Bronchial epithelial cell (primary cell): ENCODE data around the gene LRRC15. TPM values are rescaled to one million over a fixed set of nuclear protein-coding genes. Genes with fewer than 3 reads are reported as not detected.

Source experiments
- DNase-seq: peaks from one replicate; pipeline ENCODE4 v3.0.0-alpha.2; 2010; ENCODE audit warnings: low read depth
- FAIRE-seq: peaks from 2 replicates; lab custom pipeline; 2011; peaks lifted over from hg19 to GRCh38; lab: Jason Lieb, UNC
- H3K27me3 ChIP-seq: 2 replicates; pipeline ENCODE4 v1.5.1; 2011; ENCODE audit warnings: low read length; ENCODE audit not compliant: control insufficient read depth, insufficient read depth
- H3K36me3 ChIP-seq: 2 replicates; pipeline ENCODE4 v1.5.1; 2011; ENCODE audit warnings: low read length; ENCODE audit not compliant: control insufficient read depth, insufficient read depth
- H3K4me3 ChIP-seq: 2 replicates; pipeline ENCODE4 v1.5.1; 2011; ENCODE audit warnings: mild to moderate bottlenecking, low read depth, low read length, control low read depth
- CTCF ChIP-seq: IDR thresholded peaks from 2 replicates; pipeline ENCODE4 v1.5.1; 2011; ENCODE audit warnings: mild to moderate bottlenecking, moderate library complexity, low read length, control low read depth, inconsistent platforms; ENCODE audit not compliant: insufficient read depth, severe bottlenecking
- total RNA-seq: library from RNA; depleted of rRNA; stranded (reverse); fragments of >200 nt; gene quantifications from 2 replicates; pipeline ENCODE4 v1.2.1, GENCODE V29; 2014

LRRC15 gene
- total RNA-seq, 1 donor from 2014 or later, result not detected

- peak; percentile 6 for DNase-seq
- no peak for TF ChIP-seq CTCF
- no peak for FAIRE-seq
- H3K27me3 ChIP-seq, result peaks cover 5% of the 10 kb centered on the region
- H3K36me3 ChIP-seq, result no peaks in the 10 kb centered on the region
- H3K4me3 ChIP-seq, result no peak overlapping the region
Observed at GRCh38 chr3:194381460-194381875, 11.9 kb upstream of the LRRC15 start.

GRCh38 chr3:194380326-194380725 is 10.8 kb upstream of the LRRC15 start:
- DNase-seq (no peak), FAIRE-seq (no peak)
- H3K4me3 ChIP-seq, result no peak overlapping the region
- H3K36me3 ChIP-seq, result no peaks in the 10 kb centered on the region
- TF ChIP-seq CTCF, result no peak
- no peaks in the 10 kb centered on the region for H3K27me3 ChIP-seq

GRCh38 chr3:194379651-194380050 is 10.1 kb upstream of the LRRC15 start:
- DNase-seq (no peak), FAIRE-seq (no peak)
- TF ChIP-seq CTCF, result no peak
- H3K36me3 ChIP-seq, result no peaks in the 10 kb centered on the region
- H3K27me3 ChIP-seq, result no peaks in the 10 kb centered on the region
- H3K4me3 ChIP-seq, result no peak overlapping the region

- FAIRE-seq (no peak), DNase-seq (no peak)
- H3K4me3 ChIP-seq, result no peak overlapping the region
- H3K27me3 ChIP-seq, result no peaks in the 10 kb centered on the region
- no peaks in the 10 kb centered on the region for H3K36me3 ChIP-seq
- TF ChIP-seq CTCF, result no peak
Observed at GRCh38 chr3:194379231-194379630, 9.7 kb upstream of the LRRC15 start.

- no peak for DNase-seq
- FAIRE-seq, result no peak
- TF ChIP-seq CTCF, result no peak
Observed at GRCh38 chr3:194377708-194378107, 8.2 kb upstream of the LRRC15 start.

GRCh38 chr3:194376241-194376560 is 6.7 kb upstream of the LRRC15 start:
- H3K36me3 ChIP-seq, result no peaks in the 10 kb centered on the region
- H3K27me3 ChIP-seq, result peaks cover 3% of the 10 kb centered on the region
- no peak overlapping the region for H3K4me3 ChIP-seq
- FAIRE-seq, result no peak
- DNase-seq, result no peak
- no peak for TF ChIP-seq CTCF

More at GRCh38 chr3:194377708-194378107, 8.2 kb upstream of the LRRC15 start:
- Histone ChIP-seq H3K36me3 (no peaks in the 10 kb centered on the region), H3K4me3 (no peak overlapping the region), H3K27me3 (peaks cover under 1% of the 10 kb centered on the region)
